Endothelial cell of umbilical vein (primary cell): Measurements from ENCODE around the gene RET. TPM values are rescaled to one million over a fixed set of nuclear protein-coding genes. Genes with fewer than 3 reads are reported as not detected.

Source experiments
- BruUV-seq: library from RNA; stranded (reverse); fragments of 400-500 nt; replicated peaks from 2 replicates; lab custom pipeline; 2021; lab: Mats Ljungman, UMichigan
- CTCF ChIA-PET: fragments of 300-600, 350-600 bp; sonication (Branson Sonifier 250); formaldehyde crosslinking; loops from one replicate; lab custom pipeline; 2021; ENCODE audit warnings: antibody characterized with exemption, inconsistent platforms; lab: Charles Lee
- POLR2A ChIA-PET: fragments of 300-600, 350-600 bp; sonication (Branson Sonifier 250); formaldehyde crosslinking; loops from one replicate; lab custom pipeline; 2021; ENCODE audit warnings: antibody characterized with exemption, inconsistent platforms; lab: Charles Lee
- DNase-seq: peaks from one replicate; pipeline ENCODE4 v3.0.0-alpha.2; 2011; ENCODE audit warnings: low read depth, low spot score
- FAIRE-seq: peaks from 2 replicates; lab custom pipeline; 2011; peaks lifted over from hg19 to GRCh38; lab: Jason Lieb, UNC
- H2AFZ ChIP-seq: 2 replicates; pipeline ENCODE4 v1.6.0; 2012; ENCODE audit warnings: low read depth, low read length, control low read depth, inconsistent platforms
- H3K27ac ChIP-seq: 2 replicates; pipeline ENCODE4 v1.5.1; 2011; ENCODE audit warnings: low read depth, mild to moderate bottlenecking, control low read depth, low read length, moderate library complexity; ENCODE audit not compliant: insufficient read depth
- H3K27me3 ChIP-seq, 2 experiments: 2 replicates each; pipeline versions ENCODE4 v1.6.0 to v1.6.1; 2011; ENCODE audit warnings: low read length in 2 of 2, mixed read lengths in 1 of 2; ENCODE audit not compliant: control insufficient read depth in 2 of 2, insufficient read depth in 2 of 2
- H3K36me3 ChIP-seq, 2 experiments: 2 replicates in 1 of 2; 3 replicates in 1 of 2; pipeline ENCODE4 v1.5.1; 2011; ENCODE audit warnings: low read length in 2 of 2, mild to moderate bottlenecking in 1 of 2, moderate library complexity in 1 of 2; ENCODE audit not compliant: control insufficient read depth in 2 of 2, insufficient read depth in 2 of 2; ENCODE audit errors: extremely low read depth in 1 of 2
- H3K4me1 ChIP-seq: 3 replicates; pipeline ENCODE4 v1.5.1; 2011; ENCODE audit warnings: mild to moderate bottlenecking, low read length; ENCODE audit not compliant: control insufficient read depth, insufficient read depth; ENCODE audit errors: extremely low read depth
- H3K4me2 ChIP-seq: 2 replicates; pipeline ENCODE4 v1.6.1; 2011; ENCODE audit warnings: low read length, control low read depth, mixed read lengths; ENCODE audit not compliant: insufficient read depth
- H3K4me3 ChIP-seq, 3 experiments: fragments of 200-600 bp in 1 of 3; sonication (generic), shearing (Covaris generic) in 1 of 3; replicated peaks in 1 of 3; 2 replicates each; pipeline ENCODE4 v1.5.1; 2011 to 2016; ENCODE audit warnings: control low read depth in 3 of 3, low read length in 3 of 3, mild to moderate bottlenecking in 2 of 3, inconsistent platforms in 1 of 3, low read depth in 1 of 3, moderate library complexity in 1 of 3; ENCODE audit not compliant: insufficient read depth in 1 of 3
- H3K79me2 ChIP-seq: 2 replicates; pipeline ENCODE4 v1.6.0; 2012; ENCODE audit warnings: low read length, inconsistent platforms; ENCODE audit not compliant: control insufficient read depth, insufficient read depth
- H3K9ac ChIP-seq: replicated peaks from 2 replicates; pipeline ENCODE3; 2011; ENCODE audit warnings: low read length, control low read depth; ENCODE audit not compliant: insufficient read depth; ENCODE audit errors: extremely low read depth
- H3K9me1 ChIP-seq: replicated peaks from 3 replicates; pipeline ENCODE4 v1.6.0; 2011; ENCODE audit warnings: mild to moderate bottlenecking, low read length; ENCODE audit not compliant: control insufficient read depth, insufficient read depth; ENCODE audit errors: extremely low read depth
- H3K9me3 ChIP-seq: replicated peaks from 2 replicates; pipeline ENCODE4 v1.5.1; 2012; ENCODE audit warnings: low read length, inconsistent platforms; ENCODE audit not compliant: control insufficient read depth, insufficient read depth
- H4K20me1 ChIP-seq: replicated peaks from 2 replicates; pipeline ENCODE3; 2011; ENCODE audit warnings: mild to moderate bottlenecking, low read length; ENCODE audit not compliant: control insufficient read depth, insufficient read depth; ENCODE audit errors: extremely low read depth
- CTCF ChIP-seq, 2 donors: IDR thresholded peaks; 1 replicate in 1 of 2; 2 replicates in 1 of 2; pipeline ENCODE4 v1.5.1; 2011; ENCODE audit warnings: low read length in 2 of 2, mild to moderate bottlenecking in 2 of 2, moderate library complexity in 2 of 2, control low read depth in 1 of 2, inconsistent platforms in 1 of 2, low read depth in 1 of 2; ENCODE audit not compliant: insufficient read depth in 1 of 2; ENCODE audit errors: extremely low read depth in 1 of 2
- EZH2 ChIP-seq: IDR thresholded peaks from 2 replicates; pipeline ENCODE4 v1.6.1; 2012; ENCODE audit warnings: borderline replicate concordance, low read depth, mild to moderate bottlenecking, moderate library complexity, low read length, inconsistent platforms; ENCODE audit not compliant: severe bottlenecking
- FOS ChIP-seq: IDR thresholded peaks from 2 replicates; pipeline ENCODE4 v1.6.1; 2011; ENCODE audit warnings: mild to moderate bottlenecking, low read length, moderate library complexity, borderline replicate concordance; ENCODE audit not compliant: insufficient read depth
- GATA2 ChIP-seq: IDR thresholded peaks from 2 replicates; pipeline ENCODE4 v1.7.0; 2011; ENCODE audit warnings: low read depth, mild to moderate bottlenecking, moderate library complexity, mixed read lengths, low read length; ENCODE audit not compliant: insufficient read length, insufficient read depth
- JUN ChIP-seq: IDR thresholded peaks from 2 replicates; pipeline ENCODE4 v1.6.1; 2011; ENCODE audit warnings: borderline replicate concordance, low read depth; ENCODE audit not compliant: insufficient read length, insufficient read depth
- MAX ChIP-seq: IDR thresholded peaks from 2 replicates; pipeline ENCODE4 v1.6.1; 2011; ENCODE audit not compliant: insufficient read depth, insufficient read length
- MYC ChIP-seq: IDR thresholded peaks from one replicate; pipeline ENCODE4 v1.6.1; 2011; ENCODE audit warnings: mild to moderate bottlenecking, low read depth, low read length
- POLR2A ChIP-seq: IDR thresholded peaks from 2 replicates; pipeline ENCODE4 v1.6.1; 2012; ENCODE audit warnings: low read depth, mild to moderate bottlenecking, control low read depth, low read length
- POLR2AphosphoS5 ChIP-seq: IDR thresholded peaks from 2 replicates; pipeline ENCODE4 v1.6.1; 2012; ENCODE audit warnings: low read depth, mild to moderate bottlenecking, control low read depth, low read length, moderate library complexity; ENCODE audit not compliant: insufficient read depth
- dilution Hi-C: fragments of 300-500 bp; cut with MboI; formaldehyde crosslinking; loops from one replicate; pipeline ENCODE4 v1.15.0; 2019; ENCODE audit warnings: low sequenced_read_pairs; ENCODE audit not compliant: extremely low pct_ligation_motif_present
- intact Hi-C: fragments of 100-400 bp; cut with micrococcal nuclease; formaldehyde crosslinking; loops from one replicate; pipeline ENCODE4 v1.10.0; 2022
- polyA plus RNA-seq, 4 experiments: library from polyadenylated mRNA; depleted of rRNA in 3 of 4; stranded (reverse) in 3 of 4; unstranded in 1 of 4; fragments of >200 nt; gene quantifications; 2 replicates each; pipeline versions ENCODE4 v1.2.1 to v1.2.3, GENCODE V29; 2011 to 2012; ENCODE audit warnings: missing spikeins in 1 of 4
- total RNA-seq: library from RNA; stranded (reverse); gene quantifications from 2 replicates; pipeline ENCODE4 v1.2.3, GENCODE V29; 2021

The RET gene
- total and polyA plus RNA-seq, 2 donors (not counting 3 experiments of a cell fraction or from before 2014, with no cell fraction given): 0.04 to 0.22 TPM

DNA sequence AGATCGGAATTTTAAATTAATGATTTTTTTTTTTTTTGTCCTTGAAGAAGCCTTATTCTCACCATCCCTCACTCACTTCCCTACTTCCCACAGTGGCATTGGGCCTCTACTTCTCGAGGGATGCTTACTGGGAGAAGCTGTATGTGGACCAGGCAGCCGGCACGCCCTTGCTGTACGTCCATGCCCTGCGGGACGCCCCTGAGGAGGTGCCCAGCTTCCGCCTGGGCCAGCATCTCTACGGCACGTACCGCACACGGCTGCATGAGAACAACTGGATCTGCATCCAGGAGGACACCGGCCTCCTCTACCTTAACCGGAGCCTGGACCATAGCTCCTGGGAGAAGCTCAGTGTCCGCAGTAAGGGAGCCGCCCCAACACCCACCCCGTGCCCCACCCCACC lies 23.5 kb downstream of the RET start:
- no peak overlapping the region for H3K4me3 ChIP-seq
- TF ChIP-seq POLR2AphosphoS5 (no peak), MYC (no peak), CTCF (IDR thresholded peaks at IDR 0.05; ENCODE audit: extremely low read depth in 1 of 2, insufficient read depth in 1 of 2, low read depth in 1 of 2, low read length in 2 of 2) (no peak), MAX (no peak), POLR2A (no peak), EZH2 (no peak), GATA2 (no peak), FOS (no peak), JUN (no peak)
- no peaks in the 10 kb centered on the region for H3K9me3 ChIP-seq
- BruUV-seq: no TSS peak
- no peak overlapping the region for H3K27ac ChIP-seq
- H3K36me3 ChIP-seq: no peaks in the 10 kb centered on the region
- no peak overlapping the region for H3K4me2 ChIP-seq
- DNase-seq: no peak
- H3K79me2 ChIP-seq: no peaks in the 10 kb centered on the region
- intact Hi-C loops: no loop called here
- no peak overlapping the region for H2AFZ ChIP-seq
- FAIRE-seq: no peak
- H3K9ac ChIP-seq: no peak overlapping the region
- no peaks in the 10 kb centered on the region for H3K9me1 ChIP-seq
- POLR2A ChIA-PET: no interaction called here
- CTCF ChIA-PET: interaction anchor here (0.8 kb wide), 1 partner anchor 36 kb away, joined by 3 read pairs; no protein-coding TSS in a partner anchor
- no peaks in the 10 kb centered on the region for H4K20me1 ChIP-seq
- H3K27me3 ChIP-seq: peaks cover 1 to 8% of the 10 kb centered on the region in 2 experiments
- dilution Hi-C loops: no loop called here
- peaks cover 9% of the 10 kb centered on the region for H3K4me1 ChIP-seq
